ENCODE data around the gene CPB1.

GRCh38 chr3:148866261-148866660, 38.6 kb downstream of the CPB1 start:
- TF ChIP-seq CTCF (IDR thresholded peaks at IDR 0.05) (no peak), POLR2A (IDR thresholded peaks at IDR 0.05) (no peak)

All from Peyer's patch (tissue), 4 donors.